Glomerular visceral epithelial cell (primary cell): ENCODE measurements around the gene MST1.
"Not testable (repeated sequence)": the region's sequence is repeated elsewhere in the genome, so short reads cannot be mapped to it uniquely, and the experiment has no call there.

Source experiments
- DNase-seq: peaks from one replicate; pipeline ENCODE4 v3.0.0-alpha.2; 2016; ENCODE audit errors: extremely low spot score

Gene MST1

GRCh38 chr3:49700453-49701128 is 11.3 kb upstream of the MST1 start:
- no peak for DNase-seq

GRCh38 chr3:49700014-49700413 is 10.7 kb upstream of the MST1 start:
- no peak for DNase-seq

- DNase-seq, result no peak
Measured at GRCh38 chr3:49699281-49699979, 10.2 kb upstream of the MST1 start.

- DNase-seq, result not testable (repeated sequence)
Measured at GRCh38 chr3:49695350-49696015, 6.2 kb upstream of the MST1 start.

GRCh38 chr3:49694409-49695070 is 5.3 kb upstream of the MST1 start:
- DNase-seq, result not testable (repeated sequence)

- not testable (repeated sequence) for DNase-seq
Measured at GRCh38 chr3:49691481-49691880, 2.2 kb upstream of the MST1 start.

- not testable (repeated sequence) for DNase-seq
Measured at GRCh38 chr3:49690856-49691255, 1.6 kb upstream of the MST1 start.

GRCh38 chr3:49689908-49690624 is 792 bp upstream of the MST1 start:
- not testable (repeated sequence) for DNase-seq

GRCh38 chr3:49688338-49689045 is 782 bp downstream of the MST1 start:
- DNase-seq, result not testable (repeated sequence)

- not testable (repeated sequence) for DNase-seq
Measured at GRCh38 chr3:49687424-49687795, 1.9 kb downstream of the MST1 start.

GRCh38 chr3:49686769-49687423 is 2.4 kb downstream of the MST1 start:
- not testable (repeated sequence) for DNase-seq

GRCh38 chr3:49686346-49686745 is 2.9 kb downstream of the MST1 start:
- DNase-seq, result not testable (repeated sequence)

GRCh38 chr3:49685846-49686245 is 3.4 kb downstream of the MST1 start:
- DNase-seq, result not testable (repeated sequence)

GRCh38 chr3:49685103-49685502 is 4.2 kb downstream of the MST1 start:
- DNase-seq, result not testable (repeated sequence)

GRCh38 chr3:49684453-49684852 is 4.8 kb downstream of the MST1 start:
- not testable (repeated sequence) for DNase-seq

GRCh38 chr3:49683162-49683561 is 6.1 kb downstream of the MST1 start:
- DNase-seq, result peak; percentile 72

- no peak for DNase-seq
Measured at GRCh38 chr3:49681543-49681942, 7.7 kb downstream of the MST1 start.

GRCh38 chr3:49681232-49681522 is 8.1 kb downstream of the MST1 start:
- no peak for DNase-seq

- DNase-seq, result no peak
Measured at GRCh38 chr3:49680493-49681231, 8.6 kb downstream of the MST1 start.

GRCh38 chr3:49675912-49676311 is 13.4 kb downstream of the MST1 start:
- DNase-seq, result no peak
